IPS-15b (cell line): ENCODE data around the gene OOSP4B.
"Not testable (repeated sequence)": the region's sequence is repeated elsewhere in the genome, so short reads cannot be mapped to it uniquely, and the experiment has no call there.

Source experiments
- H3K27me3 ChIP-seq: one replicate; pipeline ENCODE4 v1.6.1; 2013; ENCODE audit warnings: low read length; ENCODE audit not compliant: control insufficient read depth, insufficient read depth
- H3K36me3 ChIP-seq: one replicate; pipeline ENCODE4 v1.6.1; 2013; ENCODE audit warnings: low read length; ENCODE audit not compliant: control insufficient read depth, insufficient read depth
- H3K4me1 ChIP-seq: one replicate; pipeline ENCODE4 v1.6.1; 2013; ENCODE audit warnings: mild to moderate bottlenecking, low read length; ENCODE audit not compliant: control insufficient read depth, insufficient read depth
- H3K4me3 ChIP-seq: one replicate; pipeline ENCODE4 v1.5.1; 2013; ENCODE audit warnings: low read depth, low read length
- H3K9ac ChIP-seq: one replicate; pipeline ENCODE4 v1.6.1; 2013; ENCODE audit warnings: low read depth, mild to moderate bottlenecking, low read length
- H3K9me3 ChIP-seq: one replicate; pipeline ENCODE4 v1.6.1; 2013; ENCODE audit warnings: mild to moderate bottlenecking, low read length; ENCODE audit not compliant: control insufficient read depth, insufficient read depth

Gene OOSP4B

DNA sequence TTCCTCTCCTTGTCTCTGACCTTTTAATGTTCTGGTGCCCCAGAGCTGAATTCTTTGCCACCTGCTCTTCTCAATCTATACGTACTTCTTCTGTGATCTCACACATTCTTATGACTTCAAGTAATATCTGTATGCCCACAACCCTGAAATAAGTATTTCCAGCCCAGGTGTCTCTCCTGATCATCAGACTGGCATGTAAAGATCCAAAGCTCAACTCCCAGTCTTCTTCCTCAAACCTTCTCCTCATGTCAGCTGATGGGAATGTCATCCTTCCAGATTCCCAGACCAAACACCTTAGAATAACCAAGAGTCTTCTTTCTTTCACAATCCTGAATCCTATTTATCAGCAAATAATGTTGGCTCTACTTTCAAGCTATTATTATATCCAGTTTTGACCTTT, 48.8 kb downstream of the OOSP4B start:
- Histone ChIP-seq H3K36me3 (no peaks in the 10 kb centered on the region), H3K4me1 (no peaks in the 10 kb centered on the region), H3K4me3 (no peak overlapping the region), H3K9me3 (no peaks in the 10 kb centered on the region), H3K9ac (no peak overlapping the region), H3K27me3 (no peaks in the 10 kb centered on the region)

DNA sequence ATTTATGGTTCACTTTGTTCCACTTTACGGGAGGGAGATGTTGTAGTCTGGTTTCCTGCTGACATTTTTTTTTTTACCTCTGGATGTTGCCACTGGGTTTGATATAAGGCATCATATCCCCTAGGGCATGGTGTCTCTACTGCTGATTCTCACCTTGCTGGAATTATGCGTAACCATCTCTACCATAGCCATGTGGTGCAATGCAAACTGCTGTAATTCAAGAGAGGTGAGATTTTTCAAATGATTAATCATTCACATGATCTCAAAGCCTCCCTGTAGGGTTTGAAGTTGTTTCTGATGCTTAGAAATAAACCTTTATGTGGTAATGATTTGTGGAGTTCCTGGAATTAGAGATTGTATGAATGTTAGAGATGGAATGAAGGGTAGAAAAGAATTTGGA, 52.5 kb downstream of the OOSP4B start:
- Histone ChIP-seq H3K27me3 (no peaks in the 10 kb centered on the region), H3K4me3 (no peak overlapping the region), H3K9ac (no peak overlapping the region), H3K4me1 (no peaks in the 10 kb centered on the region), H3K36me3 (no peaks in the 10 kb centered on the region), H3K9me3 (no peaks in the 10 kb centered on the region)

DNA sequence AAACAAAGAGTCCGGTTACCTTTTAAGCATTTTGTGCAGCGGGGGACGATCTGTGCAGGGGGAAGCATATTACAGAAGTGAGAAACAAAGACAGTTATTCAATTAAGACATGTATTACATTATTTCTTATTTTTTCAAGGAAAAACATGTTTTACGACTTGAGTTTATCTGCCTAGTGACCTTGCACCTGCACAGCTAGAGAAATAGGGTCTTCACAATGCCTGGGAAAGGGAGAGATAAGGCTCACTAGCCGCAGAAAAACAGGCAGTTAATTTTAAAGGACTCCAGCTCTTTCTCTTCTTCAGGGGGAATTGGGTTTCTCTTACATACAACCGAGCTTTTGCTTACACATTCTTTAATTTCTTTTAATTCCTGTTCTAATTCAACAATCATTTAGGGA, 54.7 kb downstream of the OOSP4B start:
- not testable (repeated sequence) for H3K27me3 ChIP-seq, H3K9me3 ChIP-seq, H3K9ac ChIP-seq, H3K36me3 ChIP-seq, H3K4me3 ChIP-seq, H3K4me1 ChIP-seq

DNA sequence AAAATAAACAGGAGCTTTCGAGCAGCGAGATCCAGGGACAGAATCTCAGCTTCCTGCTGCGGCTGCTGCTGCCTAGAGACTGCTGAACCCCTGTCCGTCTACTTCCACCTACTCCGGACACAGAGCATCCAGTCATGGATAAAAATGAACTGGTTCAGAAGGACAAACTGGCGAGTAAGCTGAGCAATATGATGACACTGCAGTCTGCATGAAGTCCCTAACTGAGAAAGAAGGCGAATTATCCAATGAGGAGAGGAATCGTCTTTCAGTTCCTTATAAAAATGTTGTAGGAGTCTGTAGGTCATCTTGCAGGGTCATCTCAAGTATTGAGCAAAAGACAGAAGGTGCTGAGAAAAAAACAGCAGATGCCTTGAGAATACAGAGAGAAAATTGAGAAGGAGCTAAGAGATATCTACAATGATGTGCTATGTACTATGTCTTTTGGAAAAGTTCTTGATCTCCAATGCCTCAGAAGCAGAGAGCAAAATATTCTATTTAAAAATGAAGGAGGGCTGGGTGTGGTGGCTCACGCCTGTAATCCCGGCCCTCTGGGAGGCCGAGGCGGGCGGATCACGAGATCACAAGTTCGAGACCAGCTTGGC, 60.3 kb downstream of the OOSP4B start:
- H3K27me3 ChIP-seq: no peaks in the 10 kb centered on the region
- no peaks in the 10 kb centered on the region for H3K4me1 ChIP-seq
- H3K4me3 ChIP-seq: no peak overlapping the region
- H3K36me3 ChIP-seq: no peaks in the 10 kb centered on the region
- no peaks in the 10 kb centered on the region for H3K9me3 ChIP-seq
- H3K9ac ChIP-seq: no peak overlapping the region

DNA sequence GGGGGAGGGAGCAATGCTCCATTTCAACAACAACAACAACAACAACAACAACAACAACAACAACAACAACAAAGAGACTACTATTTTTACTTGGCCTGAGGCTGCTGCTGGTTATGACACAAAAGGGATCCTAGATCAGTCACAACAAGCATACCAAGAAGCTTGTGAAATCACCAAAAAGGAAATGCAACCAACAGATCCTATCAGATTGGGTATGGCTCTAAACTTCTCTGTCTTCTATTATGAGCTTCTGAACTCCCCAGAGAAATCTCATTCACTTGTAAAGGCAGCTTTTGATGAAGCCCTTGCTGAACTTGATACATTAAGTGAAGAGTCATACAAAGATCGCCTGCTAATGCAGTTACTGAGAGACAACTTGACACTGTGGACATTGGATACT, 61.0 kb downstream of the OOSP4B start:
- Histone ChIP-seq H3K27me3 (no peaks in the 10 kb centered on the region), H3K4me1 (no peaks in the 10 kb centered on the region)

DNA sequence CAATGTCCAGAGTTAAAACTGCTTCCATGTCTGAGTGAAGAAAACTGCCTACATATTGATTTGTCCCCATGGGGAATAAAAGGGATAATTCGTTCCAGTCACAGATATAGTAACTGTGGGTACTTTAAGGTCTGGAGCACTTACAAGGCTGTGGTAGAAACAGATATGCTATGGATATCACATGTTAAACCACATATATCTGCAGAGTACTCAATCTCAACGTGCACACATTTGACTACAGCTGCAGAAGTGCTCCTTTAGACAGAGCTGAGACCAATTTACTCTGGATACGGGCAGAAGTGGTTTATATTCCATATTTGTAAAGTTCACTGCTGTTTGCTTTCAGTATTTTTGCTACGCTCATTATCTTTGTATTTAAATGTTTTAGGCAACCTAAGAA, 61.8 kb downstream of the OOSP4B start:
- no peaks in the 10 kb centered on the region for H3K4me1 ChIP-seq
- H3K9me3 ChIP-seq: no peaks in the 10 kb centered on the region
- H3K27me3 ChIP-seq: no peaks in the 10 kb centered on the region
- H3K9ac ChIP-seq: no peak overlapping the region
- H3K36me3 ChIP-seq: no peaks in the 10 kb centered on the region
- no peak overlapping the region for H3K4me3 ChIP-seq

More for the DNA sequence above, 61.0 kb downstream of the OOSP4B start:
- H3K4me3 ChIP-seq: no peak overlapping the region
- no peaks in the 10 kb centered on the region for H3K36me3 ChIP-seq
- H3K9me3 ChIP-seq: no peaks in the 10 kb centered on the region
- H3K9ac ChIP-seq: no peak overlapping the region

DNA sequence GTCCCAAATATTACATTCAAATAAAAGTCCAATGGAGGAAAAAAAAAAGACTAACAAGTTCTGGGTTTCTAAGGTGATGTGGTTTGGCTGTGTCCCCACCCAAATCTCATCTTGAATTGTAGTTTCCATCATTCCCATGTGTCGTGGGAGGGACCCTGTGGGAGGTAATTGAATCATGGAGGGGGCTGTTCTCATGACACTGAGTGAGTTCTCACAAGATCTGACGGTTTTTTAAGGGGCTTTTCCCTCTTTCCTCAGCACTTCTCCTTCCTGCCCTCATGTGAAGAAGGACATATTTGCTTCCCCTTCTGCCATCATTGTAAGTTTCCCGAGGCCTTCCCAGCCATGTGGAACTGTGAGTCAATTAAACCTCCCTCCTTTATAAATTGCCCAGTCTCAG, 63.6 kb downstream of the OOSP4B start:
- Histone ChIP-seq H3K4me3 (no peak overlapping the region), H3K4me1 (no peaks in the 10 kb centered on the region), H3K36me3 (no peaks in the 10 kb centered on the region), H3K9me3 (no peaks in the 10 kb centered on the region), H3K27me3 (no peaks in the 10 kb centered on the region), H3K9ac (no peak overlapping the region)
